ENCODE data around the gene S100A8.
"Not testable (repeated sequence)": the region's sequence is repeated elsewhere in the genome, so short reads cannot be mapped to it uniquely, and the experiment has no call there.

S100A8 gene

DNA sequence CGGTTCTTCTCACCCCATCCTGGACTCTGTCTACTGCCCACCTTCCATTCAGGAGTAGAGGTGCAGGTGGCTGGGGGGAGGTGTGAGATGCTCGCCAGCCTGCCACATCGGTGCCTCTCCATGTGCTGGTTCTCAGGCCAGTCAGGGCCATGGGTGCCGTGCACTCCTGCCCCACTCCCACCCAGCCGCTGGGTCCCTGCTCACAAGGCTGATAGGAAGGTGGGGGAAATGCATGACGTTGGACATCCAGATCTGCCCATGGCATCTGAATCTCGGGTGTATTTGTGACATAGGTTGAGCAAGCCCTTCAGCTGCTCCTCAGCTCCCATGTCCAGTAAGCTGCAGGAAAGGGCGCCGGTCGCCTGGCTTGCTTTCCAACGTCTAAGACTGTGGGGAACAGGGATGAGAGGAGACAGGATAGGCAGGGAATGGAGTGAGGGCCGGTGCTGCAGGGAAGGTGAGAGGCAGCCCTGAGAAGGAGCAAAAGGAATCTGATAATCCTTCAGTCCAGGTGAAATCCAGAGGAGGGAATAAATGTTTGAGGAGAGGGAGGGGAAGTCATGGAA is 37.3 kb upstream of the S100A8 start:
- no peak overlapping the region for H3K4me3 ChIP-seq (ENCODE audit: low read depth, low read length)
- TF ChIP-seq CTCF (IDR thresholded peaks at IDR 0.05; ENCODE audit: borderline replicate concordance, insufficient read depth, low read depth, low read length), result no peak

- no peak overlapping the region for H3K4me3 ChIP-seq (ENCODE audit: low read depth, low read length)
- TF ChIP-seq CTCF (IDR thresholded peaks at IDR 0.05; ENCODE audit: borderline replicate concordance, insufficient read depth, low read depth, low read length), result no peak
These were observed 35.9 kb upstream of the S100A8 start for GRCh38 chr1:153426809-153427208.

DNA sequence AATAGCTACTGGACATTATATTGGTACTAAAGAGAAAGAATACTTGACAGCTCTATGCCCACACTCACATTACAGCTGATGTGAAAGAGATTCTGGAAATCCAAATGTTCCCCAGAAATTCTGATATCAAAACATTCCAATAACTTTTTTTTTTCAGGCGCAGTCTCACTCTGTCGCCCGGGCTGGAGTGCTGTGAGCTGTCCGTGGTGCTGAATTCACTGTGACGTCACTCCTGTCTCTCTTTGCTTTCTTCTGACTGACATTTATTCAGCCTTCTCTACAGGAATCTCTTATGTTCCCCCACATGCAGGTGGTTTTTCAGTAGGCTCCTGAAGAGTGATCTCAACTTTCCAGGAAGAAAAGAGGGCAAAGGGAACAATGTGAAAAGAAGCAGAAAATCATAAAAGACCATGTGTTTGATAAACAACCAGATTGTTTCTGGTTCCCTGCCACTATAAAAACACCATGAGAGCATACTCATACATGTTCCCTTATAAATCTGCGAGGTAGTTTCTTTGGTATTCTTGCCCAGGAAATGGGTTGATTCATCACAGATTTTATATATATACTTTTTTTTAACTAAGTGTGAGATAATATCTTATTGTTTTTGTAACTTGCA is 31.7 kb upstream of the S100A8 start:
- H3K4me3 ChIP-seq (ENCODE audit: low read depth, low read length), result no peak overlapping the region
- no peak for TF ChIP-seq CTCF (IDR thresholded peaks at IDR 0.05; ENCODE audit: borderline replicate concordance, insufficient read depth, low read depth, low read length)

DNA sequence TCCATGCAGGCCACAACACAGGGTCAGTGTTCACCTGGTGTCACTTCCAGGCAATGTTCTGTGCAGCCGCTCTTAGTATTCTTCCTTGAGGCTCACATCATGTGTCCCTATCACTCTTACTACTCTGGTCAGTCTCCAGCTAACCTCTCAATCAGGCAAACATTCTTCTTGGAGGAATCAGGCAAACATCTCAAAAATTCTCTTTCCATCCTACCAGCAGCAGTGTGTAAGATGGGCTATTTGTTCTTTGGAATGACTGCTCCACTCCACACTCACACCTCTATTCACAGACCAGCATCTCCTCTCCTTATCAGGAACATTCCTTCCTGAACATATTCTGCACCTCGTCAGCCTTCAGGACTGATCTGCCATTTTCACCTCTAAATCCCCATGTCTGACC is 29.4 kb upstream of the S100A8 start:
- TF ChIP-seq CTCF (IDR thresholded peaks at IDR 0.05; ENCODE audit: borderline replicate concordance, insufficient read depth, low read depth, low read length), result no peak

DNA sequence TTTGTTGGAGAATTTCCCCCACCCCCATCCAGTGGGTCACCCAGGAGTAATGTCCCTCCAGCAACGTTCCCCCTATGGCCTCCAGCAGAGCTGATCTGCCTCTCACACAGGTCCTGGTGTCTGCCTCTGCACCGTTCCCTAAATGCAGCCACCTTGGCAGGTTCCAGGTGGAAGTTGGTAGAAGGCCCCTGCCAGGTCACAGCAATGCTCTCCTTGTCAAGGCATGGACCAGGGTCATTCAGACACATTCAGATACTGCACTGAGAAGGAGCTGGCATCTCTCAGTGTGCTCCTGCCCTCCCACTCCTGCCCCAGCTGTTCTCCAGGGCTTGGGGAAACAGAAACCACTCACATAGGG is 28.5 kb upstream of the S100A8 start:
- not testable (repeated sequence) for H3K4me3 ChIP-seq (ENCODE audit: low read depth, low read length)

More for the DNA sequence above, 29.4 kb upstream of the S100A8 start:
- no peak overlapping the region for H3K4me3 ChIP-seq (ENCODE audit: low read depth, low read length)

DNA sequence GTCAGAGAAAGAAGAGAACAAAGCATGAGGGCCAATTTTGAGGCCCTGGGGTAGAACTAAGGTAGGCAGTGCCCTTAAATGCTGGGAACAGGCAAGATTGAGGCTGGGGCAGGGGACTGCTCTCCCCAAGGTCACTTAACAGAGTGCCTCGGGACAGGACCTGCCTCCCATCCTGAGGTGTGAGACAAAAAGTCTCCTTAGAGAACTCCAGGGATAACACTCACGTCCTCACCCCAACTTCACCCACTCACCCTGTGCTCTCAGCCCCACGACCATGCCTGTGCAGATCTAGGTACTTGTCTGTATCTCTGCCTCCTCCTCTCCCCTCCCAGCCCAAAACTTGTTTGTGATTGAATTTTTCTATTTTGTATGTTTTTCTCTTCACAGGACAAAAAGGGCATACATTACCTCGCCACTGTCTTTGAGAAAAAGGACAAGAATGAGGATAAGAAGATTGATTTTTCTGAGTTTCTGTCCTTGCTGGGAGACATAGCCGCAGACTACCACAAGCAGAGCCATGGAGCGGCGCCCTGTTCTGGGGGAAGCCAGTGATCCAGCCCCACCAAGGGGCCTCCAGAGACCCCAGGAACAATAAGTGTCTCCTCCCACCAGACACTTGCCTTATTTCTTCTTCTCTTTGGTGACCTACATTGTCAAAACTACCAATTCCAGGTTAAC is 28.0 kb upstream of the S100A8 start:
- not testable (repeated sequence) for H3K4me3 ChIP-seq (ENCODE audit: low read depth, low read length)

GRCh38 chr1:153417136-153417888 is 26.4 kb upstream of the S100A8 start:
- TF ChIP-seq CTCF (IDR thresholded peaks at IDR 0.05; ENCODE audit: borderline replicate concordance, insufficient read depth, low read depth, low read length), result no peak
- no peak overlapping the region for H3K4me3 ChIP-seq (ENCODE audit: low read depth, low read length)

All from GM12875 (cell line).